Duodenal mucosa (tissue), 2 donors: ENCODE data around the gene LRSAM1.

Experiments used
- H3K27ac ChIP-seq: one replicate; pipeline ENCODE4 v1.7.0; 2013; ENCODE audit warnings: low read depth, low read length
- H3K27me3 ChIP-seq, 2 donors: one replicate each; pipeline ENCODE4 v1.7.0; 2013; ENCODE audit warnings: low read length in 2 of 2, control low read depth in 1 of 2; ENCODE audit not compliant: insufficient read depth in 2 of 2, control insufficient read depth in 1 of 2
- H3K36me3 ChIP-seq, 2 donors: one replicate each; pipeline ENCODE4 v1.7.0; 2013; ENCODE audit warnings: low read length in 2 of 2, control low read depth in 1 of 2; ENCODE audit not compliant: insufficient read depth in 2 of 2, control insufficient read depth in 1 of 2
- H3K4me1 ChIP-seq, 2 donors: one replicate each; pipeline ENCODE4 v1.7.0; 2013; ENCODE audit warnings: low read length in 2 of 2, control low read depth in 1 of 2; ENCODE audit not compliant: insufficient read depth in 2 of 2, control insufficient read depth in 1 of 2
- H3K4me3 ChIP-seq, 2 donors: one replicate each; pipeline ENCODE4 v1.7.0; 2013; ENCODE audit warnings: low read length in 2 of 2, low read depth in 1 of 2
- H3K9ac ChIP-seq, 2 donors: one replicate each; pipeline ENCODE4 v1.7.0; 2013; ENCODE audit warnings: low read length in 2 of 2, low read depth in 1 of 2
- H3K9me3 ChIP-seq, 2 donors: one replicate each; pipeline ENCODE4 v1.7.0; 2013; ENCODE audit warnings: low read length in 2 of 2, control low read depth in 1 of 2; ENCODE audit not compliant: control insufficient read depth in 1 of 2

The LRSAM1 gene

GRCh38 chr9:127495884-127496555 is 44.7 kb downstream of the LRSAM1 start:
- H3K27ac ChIP-seq, result peak overlapping the region; percentile 5
- H3K4me3 ChIP-seq, result no peak overlapping the region
- no peaks in the 10 kb centered on the region for H3K9me3 ChIP-seq
- no peak overlapping the region for H3K9ac ChIP-seq
- peaks cover 10 to 52% of the 10 kb centered on the region in 2 donors for H3K36me3 ChIP-seq
- H3K27me3 ChIP-seq, result no peaks in the 10 kb centered on the region
- peaks cover 15 to 16% of the 10 kb centered on the region in 2 donors for H3K4me1 ChIP-seq

GRCh38 chr9:127496974-127497373 is 45.7 kb downstream of the LRSAM1 start:
- H3K4me1 ChIP-seq, result peaks cover 15 to 16% of the 10 kb centered on the region in 2 donors
- H3K27ac ChIP-seq, result no peak overlapping the region
- no peaks in the 10 kb centered on the region for H3K9me3 ChIP-seq
- no peak overlapping the region for H3K9ac ChIP-seq
- peaks cover 10 to 47% of the 10 kb centered on the region in 2 donors for H3K36me3 ChIP-seq
- no peaks in the 10 kb centered on the region for H3K27me3 ChIP-seq
- H3K4me3 ChIP-seq, result no peak overlapping the region

DNA sequence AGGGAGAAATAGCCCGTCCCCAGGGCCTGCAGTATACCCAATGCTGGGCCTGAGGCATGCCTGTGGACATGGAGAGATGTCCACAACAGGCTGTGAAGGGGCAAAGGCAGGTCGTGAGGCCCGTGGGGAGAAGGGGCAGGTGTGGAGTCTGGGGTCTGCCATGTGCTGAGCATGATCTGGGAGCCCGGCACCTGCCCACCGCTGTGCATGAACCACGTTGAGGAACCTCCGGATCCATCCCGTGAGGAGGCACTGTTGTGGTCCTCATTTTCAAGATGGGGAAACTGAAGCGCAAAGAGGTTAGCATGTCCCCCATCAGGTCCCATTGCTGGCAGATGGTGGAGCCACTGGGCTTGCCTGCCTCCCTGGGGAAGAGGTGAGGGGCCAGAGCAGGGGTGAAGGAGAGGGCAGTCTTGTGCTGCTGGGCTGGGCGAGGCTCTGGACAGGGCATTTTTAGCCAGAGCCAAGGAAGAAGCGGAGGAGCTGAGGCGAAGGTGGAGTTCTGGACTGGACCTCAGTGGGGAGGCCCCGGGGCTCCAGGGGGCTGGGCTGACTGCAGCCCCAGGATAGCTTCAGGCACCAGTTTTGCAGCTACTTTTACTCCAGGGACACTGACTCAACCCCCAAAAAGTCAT is 46.5 kb downstream of the LRSAM1 start:
- Histone ChIP-seq H3K27me3 (no peaks in the 10 kb centered on the region), H3K4me1 (peaks cover 15 to 16% of the 10 kb centered on the region in 2 donors), H3K9ac (no peak overlapping the region), H3K36me3 (peaks cover 10 to 50% of the 10 kb centered on the region in 2 donors), H3K27ac (no peak overlapping the region), H3K4me3 (no peak overlapping the region), H3K9me3 (no peaks in the 10 kb centered on the region)

DNA sequence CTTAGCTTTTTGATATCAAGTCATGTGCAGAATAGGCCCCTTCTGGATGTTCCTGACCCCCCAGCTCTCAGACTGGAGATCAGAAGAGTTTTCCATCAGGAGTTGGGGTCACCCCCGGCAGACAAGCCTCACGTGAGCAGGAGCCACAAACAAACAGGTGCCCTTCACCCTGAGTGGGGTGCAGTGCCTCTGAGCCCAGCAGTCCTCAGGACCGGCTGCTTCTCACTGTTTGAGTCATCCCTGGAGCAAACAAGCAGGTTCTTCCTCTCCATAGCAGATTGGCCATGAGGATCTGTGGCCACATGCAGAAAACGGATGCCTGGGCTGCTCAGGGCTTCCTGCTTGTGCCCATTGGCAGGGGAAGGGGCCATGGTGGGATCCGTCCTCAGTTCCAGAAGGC is 47.0 kb downstream of the LRSAM1 start:
- H3K4me1 ChIP-seq, result peaks cover 15 to 16% of the 10 kb centered on the region in 2 donors
- no peak overlapping the region for H3K9ac ChIP-seq
- H3K27me3 ChIP-seq, result no peaks in the 10 kb centered on the region
- H3K4me3 ChIP-seq, result no peak overlapping the region
- no peak overlapping the region for H3K27ac ChIP-seq
- peaks cover 14 to 55% of the 10 kb centered on the region in 2 donors for H3K36me3 ChIP-seq
- no peaks in the 10 kb centered on the region for H3K9me3 ChIP-seq

GRCh38 chr9:127500399-127500798 is 49.1 kb downstream of the LRSAM1 start:
- Histone ChIP-seq H3K36me3 (peaks cover 20 to 60% of the 10 kb centered on the region in 2 donors), H3K9ac (no peak overlapping the region), H3K27me3 (no peaks in the 10 kb centered on the region), H3K4me3 (no peak overlapping the region), H3K27ac (no peak overlapping the region), H3K9me3 (no peaks in the 10 kb centered on the region), H3K4me1 (peaks cover 8% of the 10 kb centered on the region in 2 donors)

DNA sequence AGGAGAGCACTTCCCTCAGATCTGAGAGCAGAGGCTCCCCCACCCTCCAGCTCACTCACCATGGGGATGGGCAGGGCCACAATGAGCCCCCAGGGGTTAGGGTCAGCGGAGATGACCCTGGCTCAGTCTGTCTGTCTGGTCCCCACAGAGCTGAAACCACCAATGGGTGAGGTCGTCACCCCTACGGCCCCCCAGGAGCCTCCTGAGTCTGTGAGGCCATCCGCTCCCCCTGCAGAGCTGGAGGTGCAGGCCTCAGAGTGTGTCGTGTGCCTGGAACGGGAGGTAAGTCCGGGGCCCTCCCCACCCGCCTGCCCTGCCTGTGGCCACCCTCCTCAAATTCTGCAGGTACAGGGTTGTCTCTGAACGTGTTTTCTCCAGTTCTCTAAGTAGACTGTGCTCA is 49.6 kb downstream of the LRSAM1 start:
- no peak overlapping the region for H3K9ac ChIP-seq
- H3K36me3 ChIP-seq, result peaks cover 20 to 57% of the 10 kb centered on the region in 2 donors
- no peak overlapping the region for H3K4me3 ChIP-seq
- no peaks in the 10 kb centered on the region for H3K9me3 ChIP-seq
- peaks cover 3% of the 10 kb centered on the region in 2 donors for H3K4me1 ChIP-seq
- no peak overlapping the region for H3K27ac ChIP-seq
- H3K27me3 ChIP-seq, result no peaks in the 10 kb centered on the region

GRCh38 chr9:127501821-127502343 is 50.6 kb downstream of the LRSAM1 start:
- Histone ChIP-seq H3K9ac (no peak overlapping the region), H3K27ac (no peak overlapping the region), H3K4me1 (no peaks in the 10 kb centered on the region), H3K27me3 (no peaks in the 10 kb centered on the region), H3K9me3 (no peaks in the 10 kb centered on the region), H3K36me3 (peaks cover 20 to 54% of the 10 kb centered on the region in 2 donors), H3K4me3 (no peak overlapping the region)

- H3K9ac ChIP-seq, result no peak overlapping the region
- H3K27me3 ChIP-seq, result no peaks in the 10 kb centered on the region
- no peak overlapping the region for H3K4me3 ChIP-seq
- no peaks in the 10 kb centered on the region for H3K4me1 ChIP-seq
- peaks cover 24 to 54% of the 10 kb centered on the region in 2 donors for H3K36me3 ChIP-seq
- H3K27ac ChIP-seq, result no peak overlapping the region
- no peaks in the 10 kb centered on the region for H3K9me3 ChIP-seq
Observed at GRCh38 chr9:127502706-127503378, 51.5 kb downstream of the LRSAM1 start.

DNA sequence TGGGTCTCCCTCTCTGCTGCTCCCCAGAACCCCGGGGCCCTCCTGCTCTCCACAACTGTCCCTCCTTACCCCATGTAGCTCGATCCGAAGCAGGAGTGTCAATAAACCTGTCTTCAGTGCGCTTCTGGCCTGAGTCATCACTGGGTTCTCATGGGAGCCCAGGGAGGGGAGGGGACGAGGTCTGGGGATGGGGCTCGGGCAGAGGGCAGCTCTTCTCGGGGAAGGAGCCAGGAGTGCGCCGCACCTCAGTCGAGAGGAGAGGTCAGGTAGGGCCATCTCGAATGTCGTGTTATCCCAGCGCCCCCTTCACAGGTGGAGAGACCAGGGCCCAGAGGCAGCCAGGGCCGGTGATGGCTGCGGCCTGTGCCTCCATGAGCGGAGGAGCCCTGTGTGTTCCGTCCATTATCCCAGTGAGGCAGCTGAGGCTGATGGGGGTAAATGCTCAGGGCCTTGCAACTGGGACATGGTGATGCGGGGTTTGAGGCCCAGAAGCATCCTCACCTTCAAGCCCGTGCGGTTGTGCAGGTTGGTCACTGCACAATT is 52.1 kb downstream of the LRSAM1 start:
- H3K9me3 ChIP-seq, result no peaks in the 10 kb centered on the region
- H3K27me3 ChIP-seq, result no peaks in the 10 kb centered on the region
- H3K36me3 ChIP-seq, result peaks cover 26 to 54% of the 10 kb centered on the region in 2 donors
- H3K27ac ChIP-seq, result no peak overlapping the region
- no peaks in the 10 kb centered on the region for H3K4me1 ChIP-seq
- no peak overlapping the region for H3K9ac ChIP-seq
- H3K4me3 ChIP-seq, result no peak overlapping the region
